Stimulated activated CD4-positive, alpha-beta T cell treated with anti-CD3 and anti-CD28 coated beads, Interleukin-12 subunit alpha, Interleukin-12 subunit beta, amount 100 ng/mL, for 4 hours (primary cell): ENCODE data around the gene ANO5.
"Not testable (repeated sequence)": the region's sequence is repeated elsewhere in the genome, so short reads cannot be mapped to it uniquely, and the experiment has no call there.

Experiments used
- DNase-seq: peaks from one replicate; pipeline ENCODE4 v3.0.0-alpha.2; 2020

ANO5 gene

DNA sequence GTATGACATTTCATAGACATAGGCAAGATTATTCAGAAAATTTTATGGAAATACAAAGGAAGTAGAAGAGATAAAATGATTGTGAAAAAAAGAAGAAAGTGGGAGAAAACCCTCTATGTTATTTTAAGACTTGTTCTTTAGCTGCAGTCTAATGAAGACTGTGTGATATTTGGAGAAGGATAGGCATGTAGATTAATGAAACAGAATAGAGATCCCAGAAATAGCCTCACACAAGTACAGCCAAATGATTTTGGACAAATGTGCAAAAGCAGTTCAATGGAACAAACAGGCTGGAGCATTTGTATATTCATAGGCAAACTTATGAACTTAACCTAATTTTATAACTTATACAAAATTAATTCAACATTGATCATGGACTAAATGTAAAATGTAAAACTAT is 14.3 kb downstream of the ANO5 start:
- no peak for DNase-seq

DNA sequence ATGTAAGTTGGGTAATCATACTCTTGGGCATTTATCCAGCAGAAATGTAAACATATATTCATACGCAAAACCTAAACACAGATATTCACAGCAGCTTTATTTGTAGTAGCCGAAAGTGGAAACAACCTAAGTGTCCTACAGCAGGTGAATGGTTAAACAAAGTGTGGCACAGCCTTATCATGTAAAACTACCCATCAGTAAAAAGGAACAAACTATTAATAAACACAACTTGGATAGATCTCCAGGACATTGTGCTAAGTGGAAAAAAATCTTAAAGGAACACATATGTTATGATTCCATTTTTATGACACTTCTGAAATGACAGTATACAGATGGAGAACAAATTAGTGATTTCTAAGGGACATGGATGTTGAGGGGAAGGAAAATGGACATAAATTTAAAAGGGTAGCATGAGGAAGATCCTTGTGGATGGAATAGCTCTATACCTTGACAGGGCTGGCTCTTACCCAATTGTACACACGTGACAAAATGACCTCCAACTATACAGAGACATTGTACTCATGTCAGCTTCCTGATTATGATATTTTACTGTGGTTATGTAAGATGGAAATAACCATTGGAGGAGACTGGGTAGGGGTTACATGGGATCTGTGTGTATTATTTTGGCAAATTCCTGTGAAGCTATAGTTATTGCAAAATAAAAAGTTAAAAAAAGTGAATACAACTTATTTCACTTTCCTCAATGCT is 15.4 kb downstream of the ANO5 start:
- DNase-seq: no peak

DNA sequence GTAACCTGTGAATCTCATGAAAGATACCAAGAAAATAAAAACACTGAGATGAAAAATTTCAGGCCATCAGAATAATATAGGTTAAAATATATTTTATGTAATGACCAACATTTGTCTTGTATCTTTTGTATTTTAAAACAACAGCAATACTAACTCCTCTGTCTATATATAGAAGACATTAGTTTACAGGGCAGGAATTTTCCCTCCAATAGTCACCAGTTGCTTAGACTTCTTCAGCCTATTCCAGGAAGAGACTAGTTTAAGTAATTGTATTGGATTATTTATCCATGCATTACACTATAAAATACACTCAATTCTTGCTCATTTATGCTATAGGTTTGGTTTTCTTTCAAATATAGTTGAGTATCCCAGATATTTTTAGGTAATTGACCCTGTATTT is 24.1 kb downstream of the ANO5 start:
- DNase-seq: no peak

DNA sequence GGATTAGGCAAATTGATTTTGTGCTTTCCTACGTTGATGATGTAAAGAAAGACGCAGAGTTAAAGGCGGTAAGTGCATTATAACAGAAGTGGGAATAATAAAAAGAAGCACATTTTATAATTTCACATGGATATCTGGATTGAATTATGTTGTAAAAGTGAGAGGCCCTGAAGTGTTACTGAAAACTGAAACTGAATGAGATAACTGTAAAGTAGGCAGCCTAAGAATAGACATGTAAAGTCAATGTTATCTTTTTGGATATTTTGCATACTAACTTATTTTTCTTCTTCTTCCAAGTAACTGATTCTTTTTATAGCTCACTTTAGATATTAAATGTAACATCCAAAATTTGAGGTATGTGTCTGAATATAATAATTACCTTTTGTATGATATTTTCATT is 28.3 kb downstream of the ANO5 start:
- no peak for DNase-seq

DNA sequence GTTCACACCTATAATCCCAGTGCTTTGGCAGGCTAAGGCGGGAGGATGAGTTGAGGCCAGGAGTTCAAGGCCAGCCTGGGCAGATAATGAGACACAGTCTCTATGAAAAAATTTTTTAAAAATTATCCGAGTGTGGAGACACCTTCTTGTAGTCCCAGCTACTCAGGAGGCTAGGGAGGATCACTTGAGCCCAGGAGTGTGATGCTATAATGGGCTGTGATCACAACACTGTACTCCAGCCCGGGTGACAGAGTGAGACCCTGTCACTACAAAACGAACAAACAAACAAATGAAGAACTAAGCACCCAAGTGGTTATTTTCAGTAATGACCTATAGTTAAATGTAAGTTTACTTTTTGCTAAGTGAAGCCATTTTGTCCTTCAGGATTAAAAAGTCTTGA is 32.3 kb downstream of the ANO5 start:
- DNase-seq: no peak

DNA sequence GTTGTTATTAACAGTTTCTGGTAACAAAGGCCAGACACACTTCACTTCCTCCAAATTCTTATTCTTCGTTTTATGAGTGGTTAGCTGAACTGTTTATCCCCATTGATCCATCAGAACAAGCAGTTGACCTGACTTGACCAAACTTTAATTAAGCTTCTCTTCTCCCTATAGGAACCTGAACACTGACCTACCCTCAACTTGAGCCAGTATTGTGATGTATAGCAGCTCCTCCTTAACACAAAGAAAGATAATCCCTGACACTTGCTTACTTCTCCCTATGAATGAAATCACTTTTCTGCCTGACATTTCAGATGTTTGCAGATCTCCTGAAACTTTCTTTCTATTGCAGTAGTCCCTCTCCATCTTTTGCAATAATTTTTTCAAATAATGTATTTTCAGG is 41.9 kb downstream of the ANO5 start:
- no peak for DNase-seq

DNA sequence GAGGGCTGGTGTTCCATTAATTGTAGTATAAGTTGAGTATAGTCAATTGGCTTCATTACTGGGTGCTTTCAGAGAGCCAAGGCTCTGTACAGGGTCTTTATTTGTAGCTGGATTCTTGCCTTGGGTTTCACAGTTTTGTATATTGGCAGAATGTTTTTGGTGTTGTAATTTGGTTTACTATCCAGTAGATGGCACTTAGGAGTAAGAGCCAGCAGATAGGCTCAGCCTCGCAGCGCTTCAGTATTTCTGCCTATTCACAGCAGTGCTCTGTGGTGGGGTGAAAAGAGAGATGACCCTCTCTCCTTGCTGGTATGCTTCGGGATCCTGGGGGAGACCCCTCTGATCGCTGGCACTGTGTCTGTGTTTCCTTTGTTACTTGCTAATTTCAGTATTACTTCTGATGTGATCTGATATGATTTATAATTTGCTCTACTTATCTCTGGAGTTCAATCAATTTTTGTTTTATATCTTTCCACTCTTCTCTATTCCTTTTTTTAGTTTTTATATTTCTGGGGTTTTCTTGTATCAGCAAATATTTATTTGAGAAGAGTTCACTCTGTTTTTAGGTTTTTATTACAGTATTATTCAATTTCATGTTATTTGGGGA is 52.2 kb downstream of the ANO5 start:
- DNase-seq: no peak

DNA sequence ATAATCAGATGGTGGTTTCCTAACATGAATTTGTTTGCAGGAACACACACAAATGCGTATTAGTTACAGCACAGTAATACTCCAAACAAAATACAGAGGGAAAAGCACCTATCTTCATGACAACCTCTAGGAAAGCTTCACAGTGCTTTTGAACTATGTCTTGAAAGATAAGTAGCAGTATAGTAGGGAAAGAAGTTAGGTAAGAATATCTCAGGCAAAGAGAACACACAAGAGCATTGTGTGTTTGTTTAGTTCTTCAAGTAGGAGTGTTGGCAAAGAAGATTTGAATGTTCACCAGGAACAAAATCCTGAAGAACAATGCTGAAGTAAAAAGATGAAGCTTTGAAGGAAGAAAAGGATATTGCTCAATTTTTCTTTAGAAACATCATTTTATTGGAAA is 54.1 kb downstream of the ANO5 start:
- DNase-seq: no peak

DNA sequence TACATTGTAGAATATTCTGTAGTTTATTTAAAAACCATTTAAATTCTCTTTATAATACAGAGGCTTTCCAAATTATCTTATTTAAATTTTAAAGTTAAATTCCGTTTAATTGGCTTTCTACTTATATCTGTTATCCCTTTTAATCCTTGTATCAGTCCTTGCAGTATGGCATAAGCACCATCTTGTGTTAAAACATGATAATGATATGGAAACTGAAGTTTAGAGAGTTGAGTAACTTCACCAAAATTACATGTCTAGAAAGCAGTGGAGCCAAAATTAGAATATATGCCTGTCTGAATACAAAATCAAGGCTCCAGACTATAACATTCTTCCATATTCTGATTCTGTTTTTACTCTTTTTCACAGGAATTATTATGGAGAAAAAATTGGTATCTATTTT is 57.0 kb downstream of the ANO5 start:
- DNase-seq: no peak

DNA sequence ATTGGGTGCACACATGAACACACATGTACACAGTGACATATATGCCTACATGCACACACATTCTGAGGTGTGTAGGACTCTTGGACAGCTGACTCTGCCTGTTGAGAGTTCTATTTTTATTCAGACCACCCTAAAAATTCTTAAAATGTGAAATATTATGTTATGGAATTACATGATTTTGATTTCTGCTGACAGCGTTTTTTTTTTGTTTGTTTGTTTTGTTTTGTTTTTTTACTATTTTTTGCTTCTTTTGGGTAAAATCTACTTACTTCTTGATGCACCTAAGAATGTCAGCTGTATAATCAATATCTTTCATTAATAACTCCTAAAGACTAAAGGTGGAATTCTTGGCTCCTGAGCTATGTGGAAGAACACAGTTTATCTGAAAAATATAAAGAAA is 64.0 kb downstream of the ANO5 start:
- DNase-seq: no peak

DNA sequence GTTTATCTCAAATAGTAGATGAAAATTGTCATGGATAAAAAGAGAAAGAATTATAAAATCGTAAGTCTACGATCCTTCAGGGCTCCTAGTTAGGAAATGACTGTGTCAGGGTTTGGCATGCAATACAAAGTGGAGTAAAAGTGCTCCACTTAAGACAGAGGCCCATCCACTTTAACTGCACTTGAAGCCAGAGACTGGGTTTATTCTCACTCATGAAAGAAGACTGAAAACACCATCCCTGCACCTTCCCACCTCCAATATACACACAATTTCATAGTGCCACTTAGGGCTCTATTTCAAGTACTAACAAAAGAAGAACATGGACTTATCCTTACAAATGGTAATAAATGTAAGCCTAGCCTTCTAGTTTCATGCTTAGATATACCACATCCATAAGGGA is 70.7 kb downstream of the ANO5 start:
- no peak for DNase-seq

DNA sequence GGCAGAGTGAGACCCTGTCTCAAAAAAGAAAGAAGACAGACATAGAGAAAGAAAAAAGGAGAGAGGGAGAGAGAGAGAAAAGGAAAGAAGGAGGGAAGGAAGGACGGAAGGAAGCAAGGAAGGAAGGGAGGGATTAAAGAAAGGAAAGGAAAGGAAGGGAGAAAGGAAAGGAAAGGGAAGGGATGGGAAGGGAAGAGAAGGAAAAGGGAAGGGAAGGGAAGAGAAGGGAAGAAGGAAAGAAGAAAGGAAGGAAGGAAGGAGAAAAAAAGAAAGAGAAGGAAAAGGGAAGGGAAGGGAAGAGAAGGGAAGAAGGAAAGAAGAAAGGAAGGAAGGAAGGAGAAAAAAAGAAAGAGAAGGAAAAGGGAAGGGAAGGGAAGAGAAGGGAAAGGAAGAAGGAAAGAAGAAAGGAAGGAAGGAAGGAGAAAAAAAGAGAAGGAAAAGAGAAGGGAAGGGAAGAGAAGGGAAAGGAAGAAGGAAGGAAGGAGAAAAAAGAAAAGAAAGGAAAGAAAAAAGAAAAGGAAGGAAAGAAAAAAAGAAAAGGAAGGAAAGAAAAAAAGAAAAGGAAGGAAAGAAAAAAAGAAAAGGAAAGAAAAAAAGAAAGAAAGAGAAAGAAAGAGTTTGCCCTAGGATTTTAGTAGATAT is 76.2 kb downstream of the ANO5 start:
- DNase-seq: not testable (repeated sequence)

DNA sequence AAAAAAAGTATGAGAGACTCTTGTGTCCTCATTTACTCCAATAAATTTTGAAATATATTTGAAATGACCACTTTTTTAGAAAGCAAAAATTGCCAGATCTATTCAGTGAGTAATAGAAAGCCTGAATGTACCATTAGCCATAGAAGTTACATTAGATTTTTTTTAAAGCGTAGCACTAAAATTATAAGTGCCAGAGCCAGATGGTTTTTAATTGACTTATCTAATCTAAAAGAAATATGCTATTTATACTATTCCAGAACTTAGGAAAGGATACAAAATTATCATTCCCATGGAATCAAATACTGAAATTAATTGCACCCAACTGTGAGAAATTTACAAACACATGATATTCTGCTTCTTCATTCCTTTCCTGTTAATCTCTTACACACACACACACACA is 80.9 kb downstream of the ANO5 start:
- DNase-seq: no peak

DNA sequence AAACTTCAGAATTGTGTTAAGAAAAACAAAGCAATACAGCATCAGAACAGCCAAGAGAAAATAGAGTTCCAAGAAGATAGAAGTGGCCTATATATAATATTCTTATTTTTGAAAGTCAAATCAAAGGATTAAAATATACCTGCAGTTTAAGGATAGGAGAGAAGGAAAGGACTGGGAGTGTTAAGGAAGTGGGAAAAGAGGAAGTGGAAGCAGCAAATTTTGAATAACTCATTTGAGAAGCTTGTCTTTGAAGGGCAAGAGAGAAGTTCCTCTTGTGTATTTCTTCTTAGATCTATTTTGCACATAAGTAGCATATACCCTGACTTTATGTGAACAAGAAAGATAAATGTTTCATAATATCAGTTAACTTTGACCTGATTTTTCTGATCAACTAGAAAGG is 82.7 kb downstream of the ANO5 start:
- DNase-seq: no peak

DNA sequence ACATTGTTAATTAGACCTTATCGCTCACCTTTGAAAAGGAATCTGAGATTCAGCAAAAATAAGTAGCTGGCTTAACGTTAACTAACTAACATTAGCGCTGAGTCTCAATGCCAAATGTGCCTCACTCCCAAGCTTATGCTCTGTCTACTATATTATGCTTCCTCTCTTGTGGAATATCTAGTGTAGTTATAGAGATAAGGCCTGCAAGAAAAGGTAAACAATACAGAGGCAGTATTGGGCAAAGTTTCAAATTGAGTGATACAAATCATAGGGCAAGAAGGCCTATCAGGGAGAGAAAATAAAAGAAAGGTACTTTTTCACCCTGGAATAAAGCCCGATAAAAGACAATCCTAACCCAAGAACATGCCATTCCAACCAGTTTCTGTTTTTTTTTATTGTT is 83.7 kb downstream of the ANO5 start:
- DNase-seq: no peak

DNA sequence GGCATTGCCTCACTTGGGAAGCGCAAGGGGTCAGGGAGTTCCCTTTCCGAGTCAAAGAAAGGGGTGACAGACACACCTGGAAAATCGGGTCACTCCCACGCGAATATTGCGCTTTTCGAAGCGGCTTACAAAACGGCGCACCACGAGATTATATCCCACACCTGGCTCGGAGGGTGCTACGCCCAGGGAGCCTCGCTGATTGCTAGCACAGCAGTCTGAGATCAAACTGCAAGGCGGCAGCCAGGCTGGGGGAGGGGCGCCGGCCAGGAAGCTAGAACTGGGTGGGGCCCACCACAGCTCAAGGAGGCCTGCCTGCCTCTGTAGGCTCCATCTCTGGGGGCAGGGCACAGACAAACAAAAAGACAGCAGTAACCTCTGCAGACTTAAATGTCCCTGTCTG is 92.1 kb downstream of the ANO5 start:
- DNase-seq: not testable (repeated sequence)

DNA sequence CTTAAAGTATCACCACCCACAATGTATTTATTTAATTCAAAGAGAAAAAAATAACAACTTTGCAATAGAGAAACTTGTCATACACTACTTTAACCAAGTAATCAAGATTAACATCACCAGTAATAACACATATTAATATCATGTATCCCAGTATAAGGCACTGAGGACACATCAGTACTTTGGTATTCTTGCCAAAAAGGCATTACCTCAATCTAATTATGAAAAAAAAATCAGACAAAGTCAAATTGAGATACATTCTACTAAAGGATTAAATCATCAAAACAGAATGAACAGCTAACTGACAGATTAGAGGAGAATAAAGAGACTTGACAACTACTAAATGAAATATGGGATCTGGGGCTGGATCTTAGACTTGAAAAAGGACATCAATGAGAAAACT is 109.5 kb downstream of the ANO5 start:
- no peak for DNase-seq

DNA sequence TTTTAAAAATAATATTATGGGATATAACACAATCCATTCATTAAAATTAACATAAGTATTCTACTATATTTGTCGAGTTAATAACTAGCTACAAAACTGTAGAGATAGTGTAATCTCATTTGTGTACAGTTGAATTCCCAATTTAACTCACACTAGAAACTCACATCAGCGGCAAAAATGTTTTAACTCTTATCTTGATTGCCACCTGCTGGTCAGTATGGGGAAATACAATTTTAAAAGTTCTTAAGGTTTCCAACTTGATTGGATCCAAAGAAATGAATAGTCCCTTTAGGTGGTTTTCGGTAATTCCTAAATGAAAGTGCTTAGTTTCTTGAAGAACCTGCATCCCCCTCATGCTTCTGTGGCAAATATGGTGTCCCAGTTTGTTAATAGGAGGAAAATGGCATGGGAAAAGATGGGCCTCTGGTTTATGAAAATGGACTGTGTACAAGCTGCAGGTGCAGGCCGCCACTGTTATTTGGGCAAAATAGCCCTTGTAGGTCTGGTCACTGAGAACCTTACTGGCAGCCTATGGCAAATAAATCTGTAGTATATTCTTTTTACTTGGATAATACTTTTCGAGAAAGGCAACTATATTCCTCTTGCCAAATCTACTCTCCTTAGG is 111.6 kb downstream of the ANO5 start:
- no peak for DNase-seq

DNA sequence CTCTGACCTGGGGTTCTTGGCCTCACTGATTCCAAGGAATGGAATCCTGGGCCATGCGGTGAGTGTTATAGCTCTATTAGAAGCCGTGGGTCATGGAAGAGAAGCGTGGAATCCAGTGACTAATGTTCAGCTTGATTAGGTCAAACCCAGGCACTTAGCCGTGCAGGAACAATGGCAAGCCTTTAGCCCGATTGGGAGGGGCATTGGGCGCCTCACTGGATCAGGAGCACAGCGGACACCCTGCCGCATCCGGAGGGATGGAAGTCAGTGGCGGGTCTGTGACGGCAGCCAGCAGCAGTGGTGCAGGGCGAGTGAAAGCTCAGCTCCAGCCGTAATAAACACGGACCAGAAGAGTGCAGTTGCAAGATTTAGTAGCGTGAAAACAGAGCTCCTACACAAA is 124.8 kb downstream of the ANO5 start:
- DNase-seq: no peak

DNA sequence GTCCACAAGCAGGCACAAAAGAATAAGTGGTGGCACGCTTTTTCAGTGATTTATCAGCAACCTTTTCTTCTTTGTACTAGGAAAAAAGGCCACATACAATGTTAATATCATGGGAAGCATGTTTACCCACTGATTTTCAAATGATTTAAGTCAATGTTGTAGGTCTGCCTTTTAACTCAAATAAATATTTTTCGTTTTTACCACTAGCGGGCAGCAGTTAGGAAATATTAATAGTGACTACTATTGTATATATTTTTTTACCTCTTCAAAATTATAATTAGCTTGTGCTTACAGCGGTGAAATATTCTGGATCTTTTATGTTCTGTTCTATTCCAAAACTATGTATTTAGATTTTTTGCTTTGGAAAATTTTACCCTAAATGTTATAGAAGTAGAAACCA is 138.9 kb downstream of the ANO5 start:
- DNase-seq: no peak
